Tibial artery (tissue), 4 donors: ENCODE measurements around the gene TMEM52.

Experiments
- DNase-seq, 2 donors: peaks; one replicate each; pipeline ENCODE4 v3.0.0-alpha.2; 2019
- H3K27ac ChIP-seq, 2 donors: fragments of 200-600 bp; sonication (generic) in 1 of 2; 1 replicate in 1 of 2; 2 replicates in 1 of 2; pipeline ENCODE4 v1.5.1; 2018 to 2019; ENCODE audit warnings: mild to moderate bottlenecking in 1 of 2
- H3K27me3 ChIP-seq, 2 donors: fragments of 200-600 bp; sonication (generic) in 1 of 2; one replicate each; pipeline versions ENCODE4 v1.5.1 to v1.6.0; 2016 to 2019
- H3K36me3 ChIP-seq, 3 donors: fragments of 200-600 bp; sonication (generic) in 2 of 3; one replicate each; pipeline ENCODE4 v1.5.1; 2016 to 2019; ENCODE audit warnings: mild to moderate bottlenecking in 2 of 3
- H3K4me1 ChIP-seq, 4 donors: fragments of 200-600 bp; sonication (generic) in 2 of 4; 1 replicate in 3 of 4; 2 replicates in 1 of 4; pipeline ENCODE4 v1.5.1; 2016 to 2019
- H3K4me3 ChIP-seq, 2 donors: fragments of 200-600 bp; sonication (generic) in 1 of 2; 1 replicate in 1 of 2; 2 replicates in 1 of 2; pipeline ENCODE4 v1.5.1; 2018 to 2019; ENCODE audit warnings: mild to moderate bottlenecking in 2 of 2
- H3K9me3 ChIP-seq, 3 donors: fragments of 200-600 bp; sonication (generic) in 1 of 3; one replicate each; pipeline ENCODE4 v1.5.1; 2016 to 2019
- CTCF ChIP-seq, 2 experiments: fragments of 200-600 bp in 1 of 2; fragments of 450-650 bp in 1 of 2; IDR thresholded peaks; one replicate each; pipeline ENCODE4 v1.5.1; 2017 to 2019; ENCODE audit warnings: antibody characterized with exemption in 2 of 2, mild to moderate bottlenecking in 1 of 2, moderate library complexity in 1 of 2
- intact Hi-C: fragments of 100-400 bp; cut with DNase I; formaldehyde crosslinking; loops from one replicate; pipeline ENCODE4 v1.15.0; 2023; ENCODE audit warnings: low total_unique reads

Gene TMEM52

GRCh38 chr1:1941868-1942752 lies 23.0 kb upstream of the TMEM52 start:
- intact Hi-C loops: loop anchor here (5.0 kb wide), 1 partner anchor 90 kb away; no protein-coding TSS in a partner anchor
- Histone ChIP-seq H3K27ac (no peak overlapping the region), H3K4me1 (peaks cover 0 to 9% (median 0%) of the 10 kb centered on the region in 4 donors), H3K9me3 (no peaks in the 10 kb centered on the region), H3K27me3 (peaks cover 0 to 80% of the 10 kb centered on the region in 2 donors), H3K36me3 (no peaks in the 10 kb centered on the region), H3K4me3 (no peak overlapping the region)
- no peak for DNase-seq
- TF ChIP-seq CTCF (IDR thresholded peaks at IDR 0.05): no peak

DNA sequence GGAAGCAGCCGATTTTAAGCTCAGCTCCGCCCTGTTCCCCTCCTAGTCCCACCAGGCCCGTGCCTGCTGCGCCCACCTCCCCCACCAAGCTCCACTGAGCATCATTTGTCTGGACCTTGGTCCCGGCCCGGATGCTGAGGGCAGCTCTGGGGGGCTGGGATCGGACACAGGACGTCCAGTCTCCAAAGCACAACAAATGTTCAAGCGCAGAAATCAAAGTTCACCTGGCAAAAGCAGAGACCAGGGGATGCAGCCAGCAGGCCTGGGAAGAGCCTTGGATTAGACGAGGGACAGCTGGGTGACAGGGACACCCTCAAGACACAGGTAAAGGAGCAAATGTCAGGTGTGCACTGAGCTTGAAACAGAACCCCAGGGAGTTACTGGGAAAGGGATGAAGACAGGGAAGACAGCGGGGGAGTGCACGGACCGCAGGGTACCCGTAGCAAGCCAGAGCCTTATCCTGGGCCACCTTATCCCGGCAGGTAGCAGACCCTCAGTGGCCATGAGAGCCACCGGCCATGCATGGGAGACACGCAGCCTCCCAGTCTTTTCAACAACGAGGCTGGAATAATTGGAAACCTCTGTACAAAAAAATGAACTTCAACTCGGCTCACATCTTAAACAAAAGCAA lies 22.2 kb upstream of the TMEM52 start:
- Histone ChIP-seq H3K4me3 (no peak overlapping the region), H3K9me3 (no peaks in the 10 kb centered on the region), H3K27me3 (peaks cover 0 to 73% of the 10 kb centered on the region in 2 donors), H3K36me3 (no peaks in the 10 kb centered on the region), H3K27ac (no peak overlapping the region), H3K4me1 (peaks cover 0 to 9% (median 0%) of the 10 kb centered on the region in 4 donors)
- intact Hi-C loops: loop anchor here (5.0 kb wide), 1 partner anchor 91 kb away; no protein-coding TSS in a partner anchor
- DNase-seq: no peak
- no peak for TF ChIP-seq CTCF (IDR thresholded peaks at IDR 0.05)

GRCh38 chr1:1940123-1940425 lies 21.0 kb upstream of the TMEM52 start:
- TF ChIP-seq CTCF (IDR thresholded peaks at IDR 0.05): no peak
- Histone ChIP-seq H3K4me3 (no peak overlapping the region), H3K4me1 (peaks cover 0 to 9% (median 0%) of the 10 kb centered on the region in 4 donors), H3K36me3 (no peaks in the 10 kb centered on the region), H3K27ac (no peak overlapping the region), H3K27me3 (peaks cover 0 to 66% of the 10 kb centered on the region in 2 donors), H3K9me3 (no peaks in the 10 kb centered on the region)
- intact Hi-C loops: loop anchor here (5.0 kb wide), 1 partner anchor 92 kb away; no protein-coding TSS in a partner anchor
- DNase-seq: no peak

GRCh38 chr1:1939296-1940122 lies 20.4 kb upstream of the TMEM52 start:
- Histone ChIP-seq H3K9me3 (no peaks in the 10 kb centered on the region), H3K4me3 (no peak overlapping the region), H3K27me3 (peaks cover 0 to 61% of the 10 kb centered on the region in 2 donors), H3K36me3 (no peaks in the 10 kb centered on the region), H3K27ac (no peak overlapping the region), H3K4me1 (peaks cover 0 to 9% (median 0%) of the 10 kb centered on the region in 4 donors)
- intact Hi-C loops: loop anchor here (5.0 kb wide), 1 partner anchor 93 kb away; no protein-coding TSS in a partner anchor
- peak in 1 of 2 donors; percentile 15 for DNase-seq
- TF ChIP-seq CTCF (IDR thresholded peaks at IDR 0.05): no peak

DNA sequence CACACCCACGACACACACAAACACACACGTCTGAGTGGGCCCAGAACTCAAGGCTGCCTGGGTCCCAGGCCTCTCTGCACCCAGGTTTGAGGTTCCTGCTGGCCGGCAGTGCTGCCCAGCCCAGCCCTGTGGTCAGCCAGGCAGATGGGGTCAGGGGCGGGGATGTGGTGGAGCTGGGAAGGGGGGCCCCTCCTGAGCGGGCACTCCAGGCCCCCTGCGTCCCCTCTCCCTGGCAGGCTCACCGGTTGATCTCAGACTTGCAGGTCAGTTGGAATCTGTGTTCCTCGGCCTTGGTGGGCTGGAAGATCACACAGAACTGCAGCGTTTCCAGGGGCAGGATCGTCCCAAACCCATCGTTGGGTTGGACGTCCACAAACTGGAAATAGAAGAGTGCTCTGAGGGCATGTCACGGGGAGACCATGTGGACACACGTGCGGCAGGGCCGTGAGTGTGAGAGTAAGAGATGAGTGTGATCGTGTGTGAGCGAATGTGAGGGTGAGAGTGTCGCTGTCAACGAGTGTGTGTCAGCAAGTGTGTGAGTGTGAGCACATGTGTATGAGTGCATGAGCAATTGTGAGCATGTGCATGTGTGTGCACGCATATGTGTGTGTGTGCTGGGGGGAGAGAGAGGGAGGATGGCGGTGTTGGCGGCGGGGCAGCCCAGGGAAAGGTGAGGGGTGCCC lies 19.7 kb upstream of the TMEM52 start:
- Histone ChIP-seq H3K9me3 (no peaks in the 10 kb centered on the region), H3K27ac (no peak overlapping the region), H3K4me1 (peaks cover 0 to 2% (median 0%) of the 10 kb centered on the region in 4 donors), H3K36me3 (no peaks in the 10 kb centered on the region), H3K4me3 (no peak overlapping the region), H3K27me3 (peaks cover 0 to 54% of the 10 kb centered on the region in 2 donors)
- peak in 1 of 2 donors; percentile 11 for DNase-seq
- intact Hi-C loops: no loop called here
- no peak for TF ChIP-seq CTCF (IDR thresholded peaks at IDR 0.05)
